C4-2B (cell line): Measurements from ENCODE around the gene YBX1.
"Not testable (repeated sequence)": the region's sequence is repeated elsewhere in the genome, so short reads cannot be mapped to it uniquely, and the experiment has no call there.

ENCODE experiments used
- H3K27ac ChIP-seq: fragments of 450-650 bp; 2 replicates; pipeline ENCODE4 v1.5.1; 2017
- CTCF ChIP-seq: fragments of 450-650 bp; conservative IDR thresholded peaks from 2 replicates; pipeline ENCODE4 v1.5.1; 2017; ENCODE audit warnings: mild to moderate bottlenecking
- ZFX ChIP-seq: fragments of 450-650 bp; IDR thresholded peaks from 2 replicates; pipeline ENCODE4 v1.6.1; 2017

The YBX1 gene

GRCh38 chr1:42703888-42704464, 21.8 kb downstream of the YBX1 start:
- TF ChIP-seq CTCF (no peak), ZFX (no peak)
- no peak overlapping the region for H3K27ac ChIP-seq

- not testable (repeated sequence) for H3K27ac ChIP-seq
These were observed 30.6 kb downstream of the YBX1 start for GRCh38 chr1:42712808-42713207.

- no peak for TF ChIP-seq CTCF
- no peak for TF ChIP-seq ZFX
- no peak overlapping the region for H3K27ac ChIP-seq
These were observed 31.1 kb downstream of the YBX1 start for GRCh38 chr1:42713293-42713692.

GRCh38 chr1:42714441-42714840, 32.2 kb downstream of the YBX1 start:
- not testable (repeated sequence) for H3K27ac ChIP-seq

GRCh38 chr1:42720868-42721267, 38.6 kb downstream of the YBX1 start:
- TF ChIP-seq CTCF, result no peak
- TF ChIP-seq ZFX, result no peak
- no peak overlapping the region for H3K27ac ChIP-seq

- TF ChIP-seq CTCF, result no peak
- no peak for TF ChIP-seq ZFX
- H3K27ac ChIP-seq, result no peak overlapping the region
These were observed 39.7 kb downstream of the YBX1 start for GRCh38 chr1:42721926-42722325.

GRCh38 chr1:42722403-42722802, 40.2 kb downstream of the YBX1 start:
- not testable (repeated sequence) for H3K27ac ChIP-seq

GRCh38 chr1:42723511-42723910, 41.3 kb downstream of the YBX1 start:
- TF ChIP-seq ZFX (no peak), CTCF (no peak)
- H3K27ac ChIP-seq, result no peak overlapping the region

GRCh38 chr1:42725820-42726219, 43.6 kb downstream of the YBX1 start:
- not testable (repeated sequence) for H3K27ac ChIP-seq

GRCh38 chr1:42730002-42730401, 47.8 kb downstream of the YBX1 start:
- TF ChIP-seq CTCF, result no peak
- H3K27ac ChIP-seq, result no peak overlapping the region
